Coronary artery (tissue), 2 donors: Measurements from ENCODE around the gene HEATR5B.

Source experiments
- DNase-seq: peaks from one replicate; pipeline ENCODE4 v3.0.0-alpha.2; 2017; ENCODE audit warnings: low spot score
- H3K27ac ChIP-seq, 2 donors: fragments of 200-600 bp; sonication (generic); one replicate each; pipeline ENCODE4 v1.5.1; 2016 to 2019
- H3K4me3 ChIP-seq: fragments of 200-600 bp; sonication (generic); 2 replicates; pipeline ENCODE4 v1.5.1; 2016; ENCODE audit warnings: mild to moderate bottlenecking, moderate library complexity
- CTCF ChIP-seq: fragments of 200-600 bp; sonication (generic); IDR thresholded peaks from one replicate; pipeline ENCODE4 v1.5.1; 2019; ENCODE audit warnings: antibody characterized with exemption

Gene HEATR5B

GRCh38 chr2:37052600-37053332 lies 31.4 kb downstream of the HEATR5B start:
- no peak overlapping the region for H3K4me3 ChIP-seq
- H3K27ac ChIP-seq: no peak overlapping the region
- TF ChIP-seq CTCF: no peak
- DNase-seq: no peak

GRCh38 chr2:37039580-37039979 lies 44.6 kb downstream of the HEATR5B start:
- no peak overlapping the region for H3K4me3 ChIP-seq
- H3K27ac ChIP-seq: no peak overlapping the region
- no peak for TF ChIP-seq CTCF
- no peak for DNase-seq

GRCh38 chr2:37037771-37038170 lies 46.4 kb downstream of the HEATR5B start:
- DNase-seq: no peak
- no peak overlapping the region for H3K4me3 ChIP-seq
- no peak overlapping the region for H3K27ac ChIP-seq
- TF ChIP-seq CTCF: no peak

- no peak overlapping the region for H3K4me3 ChIP-seq
- TF ChIP-seq CTCF: no peak
- H3K27ac ChIP-seq: no peak overlapping the region
Observed at GRCh38 chr2:37029758-37030157, 54.4 kb downstream of the HEATR5B start.

GRCh38 chr2:37026050-37026449 lies 58.1 kb downstream of the HEATR5B start:
- no peak for TF ChIP-seq CTCF
- Histone ChIP-seq H3K4me3 (no peak overlapping the region), H3K27ac (no peak overlapping the region)
- DNase-seq: no peak

More at GRCh38 chr2:37029758-37030157, 54.4 kb downstream of the HEATR5B start:
- no peak for DNase-seq

- Histone ChIP-seq H3K27ac (peak overlapping the region; percentile 47 to 71), H3K4me3 (no peak overlapping the region)
- no peak for TF ChIP-seq CTCF
- no peak for DNase-seq
Observed at GRCh38 chr2:37020887-37021796, 63.0 kb downstream of the HEATR5B start.
